Glutamatergic neuron (in vitro differentiated cells): Measurements from ENCODE around the gene C16orf86. TPM values are rescaled to one million over a fixed set of nuclear protein-coding genes. Genes with fewer than 3 reads are reported as not detected.

ENCODE experiments used
- DNase-seq: peaks from one replicate; pipeline ENCODE4 v3.0.0; 2022
- H3K27ac Mint-ChIP-seq: one replicate; pipeline ENCODE4 v1.8.0; 2020; ENCODE audit warnings: mild to moderate bottlenecking, mixed read lengths, inconsistent platforms; ENCODE audit not compliant: unreplicated experiment
- H3K27me3 Mint-ChIP-seq: one replicate; pipeline ENCODE4 v1.8.0; 2020; ENCODE audit warnings: mild to moderate bottlenecking, moderate library complexity, mixed read lengths, inconsistent platforms; ENCODE audit not compliant: unreplicated experiment
- H3K36me3 Mint-ChIP-seq: one replicate; pipeline ENCODE4 v1.8.0; 2020; ENCODE audit warnings: mild to moderate bottlenecking, mixed read lengths, inconsistent platforms; ENCODE audit not compliant: unreplicated experiment
- H3K4me1 Mint-ChIP-seq: one replicate; pipeline ENCODE4 v1.8.0; 2020; ENCODE audit warnings: mild to moderate bottlenecking, low read depth, mixed read lengths, inconsistent platforms; ENCODE audit not compliant: unreplicated experiment
- H3K4me3 Mint-ChIP-seq: one replicate; pipeline ENCODE4 v1.8.0; 2020; ENCODE audit warnings: mild to moderate bottlenecking, mixed read lengths, inconsistent platforms; ENCODE audit not compliant: unreplicated experiment
- H3K9me3 Mint-ChIP-seq: one replicate; pipeline ENCODE4 v1.8.0; 2020; ENCODE audit warnings: mild to moderate bottlenecking, moderate library complexity, mixed read lengths, inconsistent platforms; ENCODE audit not compliant: unreplicated experiment
- total RNA-seq: library from RNA; stranded (reverse); fragmentation: NEBNext Ultra II Directional; extraction: Animal tissue kit (Norgen Biotek cat#: 25700); gene quantifications from one replicate; pipeline ENCODE4 v1.2.1, GENCODE V29; 2021; ENCODE audit not compliant: unreplicated experiment
- TF ChIP-seq, protein P1 (sequence below): fragments of 200-600 bp; sonication (generic); IDR thresholded peaks from one replicate; pipeline ENCODE4 v1.5.0; 2021; ENCODE audit not compliant: partially characterized antibody, unreplicated experiment

C16orf86 gene
- total RNA-seq, 1 donor from 2014 or later: 3.4 TPM

DNA sequence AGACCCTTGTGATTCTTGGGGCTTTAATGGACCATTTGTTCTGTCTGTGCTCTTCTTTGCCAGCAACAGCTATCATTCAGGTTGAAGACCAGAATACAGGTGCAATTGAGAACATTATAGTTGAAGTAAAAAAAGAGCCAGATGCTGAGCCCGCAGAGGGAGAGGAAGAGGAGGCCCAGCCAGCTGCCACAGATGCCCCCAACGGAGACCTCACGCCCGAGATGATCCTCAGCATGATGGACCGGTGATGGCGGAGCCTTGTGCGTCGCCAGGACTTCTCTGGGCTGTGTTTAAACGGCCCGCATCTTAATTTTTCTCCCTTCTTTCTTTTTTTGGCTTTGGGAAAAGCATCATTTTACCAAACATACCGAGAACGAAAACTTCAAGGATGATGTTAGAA is 29.0 kb upstream of the C16orf86 start:
- peaks cover 3% of the 10 kb centered on the region for H3K9me3 Mint-ChIP-seq
- no peak overlapping the region for H3K4me3 Mint-ChIP-seq
- TF ChIP-seq, protein P1, sequence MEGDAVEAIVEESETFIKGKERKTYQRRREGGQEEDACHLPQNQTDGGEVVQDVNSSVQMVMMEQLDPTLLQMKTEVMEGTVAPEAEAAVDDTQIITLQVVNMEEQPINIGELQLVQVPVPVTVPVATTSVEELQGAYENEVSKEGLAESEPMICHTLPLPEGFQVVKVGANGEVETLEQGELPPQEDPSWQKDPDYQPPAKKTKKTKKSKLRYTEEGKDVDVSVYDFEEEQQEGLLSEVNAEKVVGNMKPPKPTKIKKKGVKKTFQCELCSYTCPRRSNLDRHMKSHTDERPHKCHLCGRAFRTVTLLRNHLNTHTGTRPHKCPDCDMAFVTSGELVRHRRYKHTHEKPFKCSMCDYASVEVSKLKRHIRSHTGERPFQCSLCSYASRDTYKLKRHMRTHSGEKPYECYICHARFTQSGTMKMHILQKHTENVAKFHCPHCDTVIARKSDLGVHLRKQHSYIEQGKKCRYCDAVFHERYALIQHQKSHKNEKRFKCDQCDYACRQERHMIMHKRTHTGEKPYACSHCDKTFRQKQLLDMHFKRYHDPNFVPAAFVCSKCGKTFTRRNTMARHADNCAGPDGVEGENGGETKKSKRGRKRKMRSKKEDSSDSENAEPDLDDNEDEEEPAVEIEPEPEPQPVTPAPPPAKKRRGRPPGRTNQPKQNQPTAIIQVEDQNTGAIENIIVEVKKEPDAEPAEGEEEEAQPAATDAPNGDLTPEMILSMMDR: no peak
- no peak overlapping the region for H3K27ac Mint-ChIP-seq
- peaks cover 2% of the 10 kb centered on the region for H3K27me3 Mint-ChIP-seq
- DNase-seq: no peak
- H3K36me3 Mint-ChIP-seq: no peaks in the 10 kb centered on the region
- H3K4me1 Mint-ChIP-seq: no peaks in the 10 kb centered on the region

DNA sequence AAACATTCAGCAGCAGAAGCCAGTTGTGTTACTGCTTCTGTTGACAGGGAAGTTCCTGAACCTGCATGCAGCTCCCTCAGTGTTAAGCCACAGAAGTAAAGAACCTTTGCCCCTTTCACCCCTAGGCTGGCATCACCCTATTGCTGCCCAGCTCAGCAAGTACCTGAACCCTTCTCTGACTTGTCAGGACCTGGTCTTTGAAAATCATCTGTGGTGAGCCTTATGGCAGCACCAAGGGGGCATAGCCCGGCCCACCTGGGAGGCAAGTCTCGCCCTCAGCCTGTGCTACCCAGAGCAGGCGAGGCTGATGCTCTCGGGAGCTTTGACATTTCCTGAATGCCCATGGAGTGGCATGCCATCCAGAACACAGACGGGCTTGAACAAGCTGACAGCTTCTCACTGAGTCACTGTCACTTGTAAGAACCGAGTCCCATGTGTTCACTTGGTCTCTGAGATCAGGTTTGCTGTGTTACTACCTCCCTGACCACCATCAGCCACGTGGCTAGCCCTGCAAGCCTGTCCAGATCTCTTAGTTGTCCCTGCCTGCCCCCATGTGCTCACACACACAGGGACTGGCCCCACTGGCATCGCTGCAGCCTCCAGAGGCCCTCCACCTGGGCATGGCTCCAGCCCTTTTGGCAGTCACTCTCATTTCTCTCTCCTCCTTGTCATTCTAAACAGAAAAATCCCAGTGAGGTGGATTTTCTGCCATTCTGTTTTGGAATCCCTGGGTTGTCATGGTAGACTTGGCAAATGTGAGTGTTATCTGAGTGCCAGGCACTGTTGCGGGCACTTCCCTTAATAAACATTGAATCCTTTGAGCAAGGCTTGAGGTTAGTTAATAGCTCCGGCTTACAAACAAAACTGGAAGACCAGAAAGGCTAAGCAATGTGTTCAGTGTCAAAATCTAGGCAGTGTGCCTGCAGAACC is 24.6 kb upstream of the C16orf86 start:
- no peak for DNase-seq

DNA sequence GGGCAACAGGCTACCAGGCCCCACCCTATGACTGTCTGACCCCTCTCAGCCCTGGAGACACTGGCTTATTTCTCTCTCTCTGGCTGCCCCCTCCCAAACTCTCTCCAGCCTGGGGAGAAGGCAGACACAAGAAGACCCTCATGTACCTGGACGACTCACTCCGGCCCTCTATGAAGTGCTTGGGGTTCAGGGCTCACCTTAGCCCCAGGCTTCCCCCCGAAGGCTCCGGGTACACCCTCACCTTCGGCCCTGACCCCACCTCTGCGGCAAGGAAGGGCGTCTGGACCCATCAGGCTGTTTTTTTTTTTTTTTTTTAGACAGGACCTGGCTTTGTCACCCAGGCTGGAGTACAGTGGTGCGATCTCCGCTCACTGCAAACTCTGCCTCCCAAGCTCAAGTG is 22.6 kb upstream of the C16orf86 start:
- Mint-ChIP-seq H3K4me1 (no peaks in the 10 kb centered on the region), H3K4me3 (peak overlapping the region; percentile 15), H3K27me3 (peaks cover 7% of the 10 kb centered on the region), H3K9me3 (peaks cover 6% of the 10 kb centered on the region), H3K27ac (no peak overlapping the region), H3K36me3 (no peaks in the 10 kb centered on the region)
- TF ChIP-seq, protein P1: no peak
- DNase-seq: no peak

More for the DNA sequence above, 24.6 kb upstream of the C16orf86 start:
- no peak overlapping the region for H3K27ac Mint-ChIP-seq
- H3K27me3 Mint-ChIP-seq: peaks cover 7% of the 10 kb centered on the region
- H3K36me3 Mint-ChIP-seq: no peaks in the 10 kb centered on the region
- H3K4me1 Mint-ChIP-seq: no peaks in the 10 kb centered on the region
- H3K4me3 Mint-ChIP-seq: no peak overlapping the region
- TF ChIP-seq, protein P1: no peak
- peaks cover 6% of the 10 kb centered on the region for H3K9me3 Mint-ChIP-seq

DNA sequence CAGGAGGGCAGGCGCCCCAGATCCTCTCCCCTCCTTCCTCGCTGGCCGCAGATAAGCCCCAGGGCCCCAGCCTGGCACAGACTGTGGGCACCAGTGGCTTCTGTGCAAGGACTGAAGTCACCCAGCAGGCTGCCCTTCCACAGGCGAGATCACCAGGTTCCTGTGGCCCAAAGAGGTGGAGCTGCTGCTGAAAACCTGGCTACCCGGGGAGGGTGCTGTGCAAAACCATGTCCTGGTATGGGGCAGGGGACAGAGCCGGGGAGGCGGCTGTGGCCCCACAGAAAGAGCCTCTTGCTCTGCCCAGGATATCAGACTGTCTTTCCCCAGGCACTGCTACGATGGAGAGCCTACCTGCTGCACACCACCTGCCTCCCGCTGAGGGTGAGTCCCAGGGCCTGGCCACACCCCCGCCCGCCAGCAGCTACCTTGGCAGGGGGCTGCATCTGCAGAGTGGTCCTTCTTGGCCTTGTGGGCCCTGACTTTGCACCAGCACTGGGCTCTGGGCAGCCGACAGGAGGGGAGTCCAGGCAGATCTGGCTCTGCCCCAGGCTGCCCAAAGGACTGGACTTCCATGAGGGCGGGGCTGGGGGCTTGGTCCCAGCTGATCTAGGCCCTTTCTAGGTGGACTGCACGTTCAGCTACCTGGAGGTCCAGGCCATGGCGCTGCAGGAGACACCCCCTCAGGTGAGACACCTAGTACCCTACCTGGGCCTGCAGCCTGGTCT is 21.1 kb upstream of the C16orf86 start:
- Mint-ChIP-seq H3K9me3 (peaks cover 9% of the 10 kb centered on the region), H3K36me3 (peaks cover 8% of the 10 kb centered on the region), H3K4me3 (no peak overlapping the region), H3K27me3 (peaks cover 13% of the 10 kb centered on the region), H3K27ac (no peak overlapping the region), H3K4me1 (no peaks in the 10 kb centered on the region)
- no peak for DNase-seq
- TF ChIP-seq, protein P1: no peak
